Loucy (cell line): ENCODE results near the gene MACC1.

Experiments
- H2AFZ ChIP-seq: fragments of 200-600 bp; sonication (generic); 2 replicates; pipeline ENCODE4 v1.6.0; 2016; ENCODE audit warnings: antibody characterized with exemption, mild to moderate bottlenecking, low read length, moderate library complexity
- H3F3A ChIP-seq: fragments of 200-600 bp; 2 replicates; pipeline ENCODE4 v1.6.0; 2016; ENCODE audit warnings: antibody characterized with exemption, low read depth, mild to moderate bottlenecking
- H3K27me3 ChIP-seq: fragments of 200-600 bp; sonication (generic); 2 replicates; pipeline ENCODE4 v1.6.1; 2014; ENCODE audit warnings: low read length, mild to moderate bottlenecking; ENCODE audit not compliant: insufficient read depth, poor library complexity, severe bottlenecking
- H3K36me3 ChIP-seq: fragments of 200-600 bp; sonication (generic); 2 replicates; pipeline ENCODE4 v1.6.1; 2016; ENCODE audit warnings: low read length; ENCODE audit not compliant: insufficient read depth
- H3K4me1 ChIP-seq: fragments of 200-600 bp; sonication (generic); 2 replicates; pipeline ENCODE4 v1.5.1; 2014; ENCODE audit warnings: low read length, mild to moderate bottlenecking; ENCODE audit not compliant: insufficient read depth, poor library complexity, severe bottlenecking
- H3K4me2 ChIP-seq: fragments of 200-600 bp; sonication (generic); 2 replicates; pipeline ENCODE4 v1.6.0; 2014; ENCODE audit warnings: antibody characterized with exemption, low read length, low read depth, mild to moderate bottlenecking; ENCODE audit not compliant: poor library complexity, severe bottlenecking
- H3K4me3 ChIP-seq: fragments of 200-600 bp; sonication (generic); 2 replicates; pipeline ENCODE4 v1.5.1; 2014; ENCODE audit warnings: low read length, mild to moderate bottlenecking, mixed read lengths; ENCODE audit not compliant: poor library complexity, severe bottlenecking
- H3K79me2 ChIP-seq: fragments of 200-600 bp; sonication (generic); 2 replicates; pipeline ENCODE4 v1.6.1; 2014; ENCODE audit warnings: low read length; ENCODE audit not compliant: insufficient read depth
- H3K9ac ChIP-seq: fragments of 200-600 bp; sonication (generic); 2 replicates; pipeline ENCODE4 v1.6.0; 2014; ENCODE audit warnings: mild to moderate bottlenecking, low read depth, low read length, moderate library complexity; ENCODE audit not compliant: poor library complexity, severe bottlenecking
- H3K9me2 ChIP-seq: fragments of 200-600 bp; sonication (generic); replicated peaks from 2 replicates; pipeline ENCODE4 v1.6.1; 2016; ENCODE audit warnings: low read depth, low read length, mixed read lengths
- H3K9me3 ChIP-seq: fragments of 200-600 bp; sonication (generic); 2 replicates; pipeline ENCODE4 v1.6.1; 2014; ENCODE audit warnings: mild to moderate bottlenecking, antibody characterized with exemption, low read length, low read depth; ENCODE audit not compliant: insufficient read depth
- H4K20me1 ChIP-seq: fragments of 200-600 bp; sonication (generic); 2 replicates; pipeline ENCODE4 v1.6.0; 2014; ENCODE audit warnings: antibody characterized with exemption, low read length, mild to moderate bottlenecking; ENCODE audit not compliant: insufficient read depth, poor library complexity, severe bottlenecking
- EZH2phosphoT487 ChIP-seq: fragments of 200-600 bp; IDR thresholded peaks from 2 replicates; pipeline ENCODE4 v1.6.1; 2018; ENCODE audit warnings: antibody characterized with exemption, mild to moderate bottlenecking, moderate library complexity, borderline replicate concordance
- TF ChIP-seq, protein P1 (sequence below): fragments of 200-600 bp; sonication (generic); conservative IDR thresholded peaks from 2 replicates; pipeline ENCODE4 v1.5.1; 2014; ENCODE audit warnings: mild to moderate bottlenecking, antibody characterized with exemption, low read length

The MACC1 gene

DNA sequence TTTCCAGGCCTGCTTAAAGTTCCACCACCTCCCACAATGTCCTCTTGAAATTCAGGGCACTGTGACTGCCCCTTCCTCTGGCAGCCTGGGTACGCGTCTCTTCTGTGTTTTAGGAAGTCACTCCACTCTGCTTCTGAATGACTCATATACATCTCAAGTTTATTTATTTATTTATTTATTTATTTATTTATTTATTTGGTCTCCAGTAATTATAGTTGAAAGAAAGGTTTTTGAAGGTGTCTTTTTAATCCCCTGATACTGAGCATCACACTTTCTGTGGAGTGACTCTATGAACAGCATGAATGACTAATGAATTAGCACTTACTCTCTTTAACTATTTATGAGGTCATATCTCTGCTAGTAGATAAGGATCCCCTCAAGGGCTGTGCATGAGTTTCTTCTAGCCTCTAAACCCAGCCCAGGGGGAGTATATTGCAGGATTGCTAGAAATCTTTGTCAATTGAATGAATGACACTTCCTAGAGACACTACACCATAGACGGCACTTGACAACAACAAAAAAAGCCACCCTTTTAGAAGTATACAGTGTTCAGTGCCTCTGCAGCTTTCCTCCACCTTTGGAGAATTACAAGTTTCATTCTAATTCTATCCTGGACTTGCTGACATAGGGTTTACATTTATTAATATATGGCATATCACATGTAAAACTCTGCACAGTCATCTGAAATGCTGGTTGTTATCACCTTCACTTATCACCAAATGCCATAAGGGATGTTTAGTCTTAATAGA lies 2.1 kb downstream of the MACC1 start:
- Histone ChIP-seq H2AFZ (no peak overlapping the region), H3F3A (no peaks in the 10 kb centered on the region), H3K27me3 (no peaks in the 10 kb centered on the region), H3K4me3 (peak overlapping the region; percentile 75), H3K4me2 (peak overlapping the region; percentile 73), H3K9me2 (no peaks in the 10 kb centered on the region), H3K9me3 (no peaks in the 10 kb centered on the region), H4K20me1 (no peaks in the 10 kb centered on the region), H3K79me2 (no peaks in the 10 kb centered on the region), H3K36me3 (no peaks in the 10 kb centered on the region), H3K9ac (no peak overlapping the region), H3K4me1 (peaks cover 31% of the 10 kb centered on the region)
- TF ChIP-seq EZH2phosphoT487, result no peak
- TF ChIP-seq, protein P1, sequence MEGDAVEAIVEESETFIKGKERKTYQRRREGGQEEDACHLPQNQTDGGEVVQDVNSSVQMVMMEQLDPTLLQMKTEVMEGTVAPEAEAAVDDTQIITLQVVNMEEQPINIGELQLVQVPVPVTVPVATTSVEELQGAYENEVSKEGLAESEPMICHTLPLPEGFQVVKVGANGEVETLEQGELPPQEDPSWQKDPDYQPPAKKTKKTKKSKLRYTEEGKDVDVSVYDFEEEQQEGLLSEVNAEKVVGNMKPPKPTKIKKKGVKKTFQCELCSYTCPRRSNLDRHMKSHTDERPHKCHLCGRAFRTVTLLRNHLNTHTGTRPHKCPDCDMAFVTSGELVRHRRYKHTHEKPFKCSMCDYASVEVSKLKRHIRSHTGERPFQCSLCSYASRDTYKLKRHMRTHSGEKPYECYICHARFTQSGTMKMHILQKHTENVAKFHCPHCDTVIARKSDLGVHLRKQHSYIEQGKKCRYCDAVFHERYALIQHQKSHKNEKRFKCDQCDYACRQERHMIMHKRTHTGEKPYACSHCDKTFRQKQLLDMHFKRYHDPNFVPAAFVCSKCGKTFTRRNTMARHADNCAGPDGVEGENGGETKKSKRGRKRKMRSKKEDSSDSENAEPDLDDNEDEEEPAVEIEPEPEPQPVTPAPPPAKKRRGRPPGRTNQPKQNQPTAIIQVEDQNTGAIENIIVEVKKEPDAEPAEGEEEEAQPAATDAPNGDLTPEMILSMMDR, result no peak

DNA sequence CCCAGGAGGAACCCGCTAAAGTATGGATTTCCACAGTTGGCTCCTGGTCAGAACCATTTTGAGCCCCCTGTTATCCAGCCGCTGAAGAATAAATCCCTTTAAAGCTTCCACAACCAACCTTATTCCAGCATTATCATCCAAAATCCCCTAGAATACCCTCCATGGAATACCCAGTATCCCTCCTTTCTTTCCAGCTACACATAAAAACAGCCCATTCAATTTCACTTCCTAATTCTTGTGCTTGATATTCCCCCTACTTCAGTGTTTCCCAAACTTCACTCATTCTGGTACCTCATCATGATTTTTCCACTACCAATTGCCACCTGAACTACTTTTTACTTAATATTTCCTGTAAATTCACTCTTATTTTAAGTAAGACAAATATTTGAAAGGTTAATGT lies 3.1 kb downstream of the MACC1 start:
- no peaks in the 10 kb centered on the region for H3F3A ChIP-seq
- TF ChIP-seq, protein P1, result no peak
- no peak for TF ChIP-seq EZH2phosphoT487
- no peaks in the 10 kb centered on the region for H3K27me3 ChIP-seq
- peaks cover 6% of the 10 kb centered on the region; the same call in 1 of the 2 replicates for H3K9me3 ChIP-seq
- no peak overlapping the region for H3K4me2 ChIP-seq
- H3K36me3 ChIP-seq, result no peaks in the 10 kb centered on the region
- H3K4me3 ChIP-seq, result no peak overlapping the region
- no peaks in the 10 kb centered on the region for H3K79me2 ChIP-seq
- H3K9ac ChIP-seq, result no peak overlapping the region
- H3K9me2 ChIP-seq, result no peaks in the 10 kb centered on the region
- H2AFZ ChIP-seq, result no peak overlapping the region
- no peaks in the 10 kb centered on the region for H4K20me1 ChIP-seq
- H3K4me1 ChIP-seq, result peaks cover 24% of the 10 kb centered on the region

DNA sequence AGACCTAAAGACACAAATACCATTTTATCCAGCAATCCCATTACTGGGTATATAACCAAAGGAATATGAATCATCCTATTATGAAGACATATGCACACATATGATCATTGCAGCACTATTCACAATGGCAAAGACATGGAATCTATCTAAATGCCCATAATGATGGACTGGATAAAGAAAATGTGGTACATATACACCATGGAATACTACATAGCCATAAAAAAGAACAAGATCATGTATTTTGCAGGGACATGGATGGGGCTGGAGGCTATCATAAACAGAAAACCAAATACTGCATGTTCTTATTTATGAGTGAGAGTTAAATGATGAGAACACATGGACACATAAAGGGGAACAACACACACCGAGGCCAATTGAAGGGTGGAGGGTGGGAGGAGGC lies 3.8 kb downstream of the MACC1 start:
- H3K9ac ChIP-seq, result no peak overlapping the region
- TF ChIP-seq, protein P1, result no peak
- no peak for TF ChIP-seq EZH2phosphoT487
- H4K20me1 ChIP-seq, result no peaks in the 10 kb centered on the region
- H3K4me2 ChIP-seq, result no peak overlapping the region
- H3K27me3 ChIP-seq, result no peaks in the 10 kb centered on the region
- no peak overlapping the region for H3K4me3 ChIP-seq
- no peaks in the 10 kb centered on the region for H3F3A ChIP-seq
- peaks cover 23% of the 10 kb centered on the region for H3K4me1 ChIP-seq
- H3K79me2 ChIP-seq, result no peaks in the 10 kb centered on the region
- H2AFZ ChIP-seq, result no peak overlapping the region
- peaks cover 13% of the 10 kb centered on the region; the same call in 1 of the 2 replicates for H3K9me3 ChIP-seq
- H3K36me3 ChIP-seq, result no peaks in the 10 kb centered on the region
- no peaks in the 10 kb centered on the region for H3K9me2 ChIP-seq
